WTC11 (cell line): Measurements from ENCODE around the gene CYP3A4. TPM values are rescaled to one million over a fixed set of nuclear protein-coding genes. Genes with fewer than 3 reads are reported as not detected.
A peak's percentile ranks its signal among the peaks of the same experiment; 100 is the strongest.

Experiments
- ATAC-seq: fragments of 200-7000 bp; cut with Tn5 transposase; 2 replicates; pipeline ENCODE4 v1.10.0; 2021; ENCODE audit warnings: mild to moderate bottlenecking, moderate library complexity
- CTCF ChIA-PET: fragments of 300-600 bp; sonication (Branson Sonifier 250); formaldehyde crosslinking; loops from one replicate; lab custom pipeline; 2021; ENCODE audit warnings: antibody characterized with exemption; lab: Charles Lee
- POLR2A ChIA-PET: fragments of 350-600 bp; sonication (Branson Sonifier 250); formaldehyde crosslinking; loops from one replicate; lab custom pipeline; 2021; ENCODE audit warnings: antibody characterized with exemption; lab: Charles Lee
- DNase-seq: peaks from one replicate; pipeline ENCODE4 v3.0.0; 2021; ENCODE audit warnings: low spot score
- H3K27ac Mint-ChIP-seq: 2 replicates; pipeline ENCODE4 v1.8.0; 2021; ENCODE audit warnings: mixed read lengths
- H3K27me3 Mint-ChIP-seq: 2 replicates; pipeline ENCODE4 v1.8.0; 2021; ENCODE audit warnings: low read depth, mild to moderate bottlenecking, moderate library complexity, mixed read lengths
- H3K36me3 Mint-ChIP-seq: 2 replicates; pipeline ENCODE4 v1.8.0; 2021; ENCODE audit warnings: mixed read lengths
- H3K4me1 Mint-ChIP-seq: 2 replicates; pipeline ENCODE4 v1.8.0; 2022; ENCODE audit warnings: mixed read lengths
- H3K4me3 Mint-ChIP-seq: 2 replicates; pipeline ENCODE4 v1.8.0; 2021; ENCODE audit warnings: mild to moderate bottlenecking, moderate library complexity, mixed read lengths
- H3K9me3 Mint-ChIP-seq: 2 replicates; pipeline ENCODE4 v1.8.0; 2021; ENCODE audit warnings: mixed read lengths
- ELF4 ChIP-seq: sonication (generic); formaldehyde crosslinking; IDR thresholded peaks from 2 replicates; pipeline ENCODE4 v1.8.1; 2022; ENCODE audit warnings: low read depth, mild to moderate bottlenecking, moderate library complexity, missing genetic modification reagents
- ETV6 ChIP-seq: sonication (generic); formaldehyde crosslinking; IDR thresholded peaks from 2 replicates; pipeline ENCODE4 v1.8.1; 2022; ENCODE audit warnings: mild to moderate bottlenecking, missing genetic modification reagents
- IRF2 ChIP-seq: sonication (generic); formaldehyde crosslinking; IDR thresholded peaks from 2 replicates; pipeline ENCODE4 v1.8.0; 2022; ENCODE audit warnings: low read depth, missing genetic modification reagents, borderline replicate concordance
- NFE2L1 ChIP-seq: sonication (generic); formaldehyde crosslinking; IDR thresholded peaks from 2 replicates; pipeline ENCODE4 v1.8.1; 2023; ENCODE audit warnings: missing genetic modification reagents
- SMAD3 ChIP-seq: sonication (generic); formaldehyde crosslinking; IDR thresholded peaks from 2 replicates; pipeline ENCODE4 v1.8.0; 2022; ENCODE audit warnings: missing genetic modification reagents, mild to moderate bottlenecking, borderline replicate concordance
- SP1 ChIP-seq: sonication (generic); formaldehyde crosslinking; conservative IDR thresholded peaks from 2 replicates; pipeline ENCODE4 v1.8.1; 2022; ENCODE audit warnings: missing genetic modification reagents
- ZBTB21 ChIP-seq: sonication (generic); formaldehyde crosslinking; IDR thresholded peaks from 2 replicates; pipeline ENCODE4 v1.8.1; 2023; ENCODE audit warnings: mild to moderate bottlenecking, missing genetic modification reagents, borderline replicate concordance
- ZBTB43 ChIP-seq: sonication (generic); formaldehyde crosslinking; IDR thresholded peaks from 2 replicates; pipeline ENCODE4 v1.8.1; 2023; ENCODE audit warnings: mild to moderate bottlenecking, missing genetic modification reagents
- ZNF121 ChIP-seq: sonication (generic); formaldehyde crosslinking; IDR thresholded peaks from 2 replicates; pipeline ENCODE4 v1.8.0; 2023; ENCODE audit warnings: missing genetic modification reagents
- ZNF138 ChIP-seq: sonication (generic); formaldehyde crosslinking; conservative IDR thresholded peaks from 2 replicates; pipeline ENCODE4 v1.8.1; 2022; ENCODE audit warnings: mild to moderate bottlenecking, moderate library complexity, missing genetic modification reagents
- ZNF219 ChIP-seq: sonication (generic); formaldehyde crosslinking; IDR thresholded peaks from 2 replicates; pipeline ENCODE4 v1.8.0; 2023; ENCODE audit warnings: missing genetic modification reagents, mild to moderate bottlenecking, borderline replicate concordance
- ZNF232 ChIP-seq: sonication (generic); formaldehyde crosslinking; IDR thresholded peaks from 2 replicates; pipeline ENCODE4 v1.8.0; 2022; ENCODE audit warnings: mild to moderate bottlenecking, missing genetic modification reagents
- ZNF263 ChIP-seq: sonication (generic); formaldehyde crosslinking; IDR thresholded peaks from 2 replicates; pipeline ENCODE4 v1.8.1; 2022; ENCODE audit warnings: low read depth, mild to moderate bottlenecking, moderate library complexity, missing genetic modification reagents
- ZNF317 ChIP-seq: sonication (generic); formaldehyde crosslinking; IDR thresholded peaks from 2 replicates; pipeline ENCODE4 v1.8.1; 2023; ENCODE audit warnings: low read depth, mild to moderate bottlenecking, moderate library complexity, missing genetic modification reagents, borderline replicate concordance
- ZSCAN18 ChIP-seq: fragments of 250-450 bp; sonication (Bioruptor Pico); IDR thresholded peaks from 2 replicates; pipeline ENCODE4 v2.1.2; 2022; ENCODE audit warnings: mild to moderate bottlenecking, moderate library complexity
- total RNA-seq: library from RNA; stranded (reverse); gene quantifications from 3 replicates; pipeline ENCODE4 v1.2.3, GENCODE V29; 2021
- TF ChIP-seq, protein P1 (sequence below): sonication (generic); formaldehyde crosslinking; IDR thresholded peaks from 2 replicates; pipeline ENCODE4 v1.8.1; 2023; ENCODE audit warnings: mild to moderate bottlenecking, missing genetic modification reagents, moderate library complexity
- TF ChIP-seq, protein P2 (sequence below): fragments of 200-600 bp; IDR thresholded peaks from 2 replicates; pipeline ENCODE4 v1.8.0; 2022; ENCODE audit warnings: antibody characterized with exemption

Gene CYP3A4
- total RNA-seq, 1 experiment from 2014 or later, result 0.33 TPM

DNA sequence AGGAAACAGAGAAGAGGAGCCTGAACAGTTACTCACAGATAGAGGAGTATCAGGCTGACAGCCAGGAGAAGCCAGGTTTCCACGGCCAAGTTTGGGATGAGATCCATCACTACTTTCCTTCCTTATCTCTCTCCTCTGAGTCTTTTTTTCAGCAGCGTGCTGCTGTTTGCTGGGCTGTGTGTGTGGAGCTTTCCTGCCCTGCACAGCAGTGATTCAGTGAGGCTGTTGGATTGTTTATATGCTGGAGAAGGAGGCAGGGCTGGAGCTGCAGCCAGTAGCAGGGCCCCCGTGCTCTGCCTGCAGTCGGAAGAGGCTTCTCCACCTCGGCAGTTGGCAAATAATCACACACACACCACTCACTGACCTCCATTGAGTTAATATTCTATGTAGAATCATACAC is 49.0 kb downstream of the CYP3A4 start, which contains the start of gene CYP3A7 (continued):
- TF ChIP-seq ZBTB43 (CRISPR knock-in tag), result no peak
- no peak for TF ChIP-seq ZBTB21 (CRISPR knock-in tag)
- TF ChIP-seq ZNF138 (CRISPR knock-in tag), result no peak
- TF ChIP-seq SP1 (CRISPR knock-in tag), result no peak
- no peak for TF ChIP-seq ZNF219 (CRISPR knock-in tag)
- no peak for TF ChIP-seq ELF4 (CRISPR knock-in tag)
- TF ChIP-seq ZNF317, result no peak
- TF ChIP-seq ZNF232, result no peak
- no peak for TF ChIP-seq SMAD3 (CRISPR knock-in tag)
- TF ChIP-seq, protein P1, sequence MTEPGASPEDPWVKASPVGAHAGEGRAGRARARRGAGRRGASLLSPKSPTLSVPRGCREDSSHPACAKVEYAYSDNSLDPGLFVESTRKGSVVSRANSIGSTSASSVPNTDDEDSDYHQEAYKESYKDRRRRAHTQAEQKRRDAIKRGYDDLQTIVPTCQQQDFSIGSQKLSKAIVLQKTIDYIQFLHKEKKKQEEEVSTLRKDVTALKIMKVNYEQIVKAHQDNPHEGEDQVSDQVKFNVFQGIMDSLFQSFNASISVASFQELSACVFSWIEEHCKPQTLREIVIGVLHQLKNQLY (CRISPR knock-in tag), result no peak

DNA sequence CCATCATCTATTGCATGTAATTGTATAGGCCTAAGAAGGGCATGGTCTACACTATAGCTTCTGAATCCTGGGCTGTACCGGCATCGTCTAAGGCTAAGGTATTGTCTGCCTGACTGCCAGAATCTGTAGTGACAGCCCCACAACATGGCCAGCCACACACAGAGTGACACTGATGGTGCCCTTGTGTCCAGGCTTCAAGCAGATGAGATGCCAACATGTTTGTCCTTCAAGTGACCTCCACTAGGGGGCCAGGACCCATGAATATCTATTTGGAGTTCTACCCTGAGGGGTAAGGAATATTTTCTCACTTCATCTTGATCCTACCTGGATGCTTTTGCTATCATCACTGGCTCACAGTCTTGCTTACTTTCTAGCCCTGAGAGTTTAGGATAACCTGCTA is 50.5 kb downstream of the CYP3A4 start:
- H3K9me3 Mint-ChIP-seq, result 0 out of 2 replicates have a peak, but pooled peaks cover 3% of the 10 kb centered on the region
- H3K4me3 Mint-ChIP-seq, result no peak overlapping the region
- TF ChIP-seq ZSCAN18 (CRISPR knock-in tag) (no peak), IRF2 (CRISPR knock-in tag) (no peak)
- TF ChIP-seq, protein P2, sequence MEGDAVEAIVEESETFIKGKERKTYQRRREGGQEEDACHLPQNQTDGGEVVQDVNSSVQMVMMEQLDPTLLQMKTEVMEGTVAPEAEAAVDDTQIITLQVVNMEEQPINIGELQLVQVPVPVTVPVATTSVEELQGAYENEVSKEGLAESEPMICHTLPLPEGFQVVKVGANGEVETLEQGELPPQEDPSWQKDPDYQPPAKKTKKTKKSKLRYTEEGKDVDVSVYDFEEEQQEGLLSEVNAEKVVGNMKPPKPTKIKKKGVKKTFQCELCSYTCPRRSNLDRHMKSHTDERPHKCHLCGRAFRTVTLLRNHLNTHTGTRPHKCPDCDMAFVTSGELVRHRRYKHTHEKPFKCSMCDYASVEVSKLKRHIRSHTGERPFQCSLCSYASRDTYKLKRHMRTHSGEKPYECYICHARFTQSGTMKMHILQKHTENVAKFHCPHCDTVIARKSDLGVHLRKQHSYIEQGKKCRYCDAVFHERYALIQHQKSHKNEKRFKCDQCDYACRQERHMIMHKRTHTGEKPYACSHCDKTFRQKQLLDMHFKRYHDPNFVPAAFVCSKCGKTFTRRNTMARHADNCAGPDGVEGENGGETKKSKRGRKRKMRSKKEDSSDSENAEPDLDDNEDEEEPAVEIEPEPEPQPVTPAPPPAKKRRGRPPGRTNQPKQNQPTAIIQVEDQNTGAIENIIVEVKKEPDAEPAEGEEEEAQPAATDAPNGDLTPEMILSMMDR, result peak; percentile 28; the same call in 1 of the 2 replicates
- peaks cover 3% of the 10 kb centered on the region; the same call in 1 of the 2 replicates for H3K27me3 Mint-ChIP-seq
- ATAC-seq, result peak; percentile 63
- POLR2A ChIA-PET, result no interaction called here
- CTCF ChIA-PET, result no interaction called here
- peak; percentile 23 for DNase-seq
- H3K36me3 Mint-ChIP-seq, result 0 out of 2 replicates have a peak, but pooled peaks cover 2% of the 10 kb centered on the region
- H3K4me1 Mint-ChIP-seq, result peaks cover 11% of the 10 kb centered on the region
- no peak overlapping the region for H3K27ac Mint-ChIP-seq

DNA sequence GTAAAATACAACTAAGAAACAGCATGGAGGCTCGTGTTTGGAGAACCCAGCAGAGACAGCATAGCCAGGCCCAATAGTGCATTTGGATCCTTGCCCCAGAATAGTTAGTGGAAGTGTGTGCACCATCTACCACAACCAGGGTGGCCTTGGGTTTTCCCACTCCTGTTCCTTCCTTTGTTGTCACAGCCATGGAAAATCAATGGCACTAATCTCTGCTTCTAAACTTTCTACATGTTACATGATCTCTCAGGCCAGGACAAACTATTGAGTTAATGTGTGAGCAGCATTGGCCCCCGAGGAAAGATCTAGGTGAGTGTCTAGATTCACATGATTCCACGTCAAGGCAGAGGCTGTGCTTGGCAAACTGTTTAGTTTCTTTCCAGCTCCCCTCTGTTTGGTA is 51.0 kb downstream of the CYP3A4 start:
- H3K9me3 Mint-ChIP-seq, result 0 out of 2 replicates have a peak, but pooled peaks cover under 1% of the 10 kb centered on the region
- TF ChIP-seq ETV6 (CRISPR knock-in tag), result no peak
- TF ChIP-seq ZNF219 (CRISPR knock-in tag), result no peak
- TF ChIP-seq ZNF263 (CRISPR knock-in tag), result no peak
- TF ChIP-seq ZBTB21 (CRISPR knock-in tag), result no peak
- no peak for TF ChIP-seq ZNF121
- TF ChIP-seq NFE2L1 (CRISPR knock-in tag), result no peak
- POLR2A ChIA-PET, result no interaction called here
- DNase-seq (no peak), ATAC-seq (no peak)
- CTCF ChIA-PET, result no interaction called here
- H3K4me3 Mint-ChIP-seq, result no peak overlapping the region
- H3K27ac Mint-ChIP-seq, result no peak overlapping the region
- H3K36me3 Mint-ChIP-seq, result no peaks in the 10 kb centered on the region
- peaks cover 3% of the 10 kb centered on the region; the same call in 1 of the 2 replicates for H3K27me3 Mint-ChIP-seq
- H3K4me1 Mint-ChIP-seq, result peaks cover 11% of the 10 kb centered on the region
